Fibroblast of lung (primary cell): ENCODE data around the gene WNT3. TPM values are rescaled to one million over a fixed set of nuclear protein-coding genes. Genes with fewer than 3 reads are reported as not detected.

Experiments used
- DNase-seq, 2 donors: peaks; one replicate each; pipeline versions ENCODE4 v3.0.0 to v3.0.0-alpha.2; 2010; ENCODE audit warnings: low read depth in 2 of 2
- H2AFZ ChIP-seq: 2 replicates; pipeline ENCODE4 v1.5.1; 2012; ENCODE audit warnings: low read length, control low read depth, inconsistent platforms
- H3K27ac ChIP-seq: 2 replicates; pipeline ENCODE4 v1.5.1; 2011; ENCODE audit warnings: low read length, control low read depth; ENCODE audit not compliant: insufficient read depth
- H3K27me3 ChIP-seq: 2 replicates; pipeline ENCODE4 v1.5.1; 2011; ENCODE audit warnings: mild to moderate bottlenecking, low read length; ENCODE audit not compliant: control insufficient read depth, insufficient read depth
- H3K36me3 ChIP-seq: 2 replicates; pipeline ENCODE4 v1.5.1; 2011; ENCODE audit warnings: low read length; ENCODE audit not compliant: control insufficient read depth, insufficient read depth
- H3K4me1 ChIP-seq: 2 replicates; pipeline ENCODE4 v1.5.1; 2011; ENCODE audit warnings: low read length; ENCODE audit not compliant: control insufficient read depth, insufficient read depth; ENCODE audit errors: extremely low read depth
- H3K4me2 ChIP-seq: 2 replicates; pipeline ENCODE4 v1.5.1; 2011; ENCODE audit warnings: low read length, control low read depth; ENCODE audit not compliant: insufficient read depth; ENCODE audit errors: extremely low read depth
- H3K4me3 ChIP-seq, 4 experiments: fragments of 200-600 bp in 1 of 4; sonication (generic) in 1 of 4; replicated peaks in 1 of 4; 2 replicates each; pipeline ENCODE4 v1.5.1; 2011 to 2016; ENCODE audit warnings: low read length in 4 of 4, low read depth in 3 of 4, mild to moderate bottlenecking in 3 of 4, control low read depth in 2 of 4, inconsistent platforms in 1 of 4, mixed read lengths in 1 of 4; ENCODE audit not compliant: insufficient read depth in 1 of 4; ENCODE audit errors: control extremely low read depth in 1 of 4
- H3K79me2 ChIP-seq: 2 replicates; pipeline ENCODE4 v1.5.1; 2012; ENCODE audit warnings: mild to moderate bottlenecking, low read length, inconsistent platforms; ENCODE audit not compliant: control insufficient read depth, insufficient read depth
- H3K9ac ChIP-seq: 2 replicates; pipeline ENCODE4 v1.5.1; 2011; ENCODE audit warnings: mild to moderate bottlenecking, low read length, control low read depth; ENCODE audit not compliant: insufficient read depth
- H3K9me3 ChIP-seq: 2 replicates; pipeline ENCODE4 v1.5.1; 2012; ENCODE audit warnings: low read depth, low read length; ENCODE audit not compliant: control insufficient read depth, insufficient read depth
- H4K20me1 ChIP-seq: 2 replicates; pipeline ENCODE4 v1.5.1; 2011; ENCODE audit warnings: low read length; ENCODE audit not compliant: control insufficient read depth, insufficient read depth; ENCODE audit errors: extremely low read depth
- EZH2 ChIP-seq: IDR thresholded peaks from 2 replicates; pipeline ENCODE4 v1.5.1; 2012; ENCODE audit warnings: low read length, control low read depth, mild to moderate bottlenecking; ENCODE audit errors: missing control alignments
- polyA plus RNA-seq, 2 donors: library from polyadenylated mRNA; depleted of rRNA in 1 of 2; stranded (reverse) in 1 of 2; unstranded in 1 of 2; fragments of >200 nt; gene quantifications; 2 replicates each; pipeline ENCODE4 v1.2.1, GENCODE V29; 2011 to 2012; ENCODE audit warnings: missing spikeins in 1 of 2
- total RNA-seq: library from RNA; depleted of rRNA; stranded (reverse); fragments of >200 nt; gene quantifications from 2 replicates; pipeline ENCODE4 v1.2.1, GENCODE V29; 2014
- TF ChIP-seq, protein P1 (sequence below), 2 donors: IDR thresholded peaks in 1 of 2; conservative IDR thresholded peaks in 1 of 2; 1 replicate in 1 of 2; 2 replicates in 1 of 2; pipeline ENCODE4 v1.5.1; 2011 to 2012; ENCODE audit warnings: low read length in 2 of 2, control low read depth in 1 of 2, inconsistent platforms in 1 of 2, low read depth in 1 of 2, mild to moderate bottlenecking in 1 of 2

The WNT3 gene
- total and polyA plus RNA-seq, 2 donors (not counting 1 experiment from before 2014, with no cell fraction given), result 1.3 to 1.5 TPM

DNA sequence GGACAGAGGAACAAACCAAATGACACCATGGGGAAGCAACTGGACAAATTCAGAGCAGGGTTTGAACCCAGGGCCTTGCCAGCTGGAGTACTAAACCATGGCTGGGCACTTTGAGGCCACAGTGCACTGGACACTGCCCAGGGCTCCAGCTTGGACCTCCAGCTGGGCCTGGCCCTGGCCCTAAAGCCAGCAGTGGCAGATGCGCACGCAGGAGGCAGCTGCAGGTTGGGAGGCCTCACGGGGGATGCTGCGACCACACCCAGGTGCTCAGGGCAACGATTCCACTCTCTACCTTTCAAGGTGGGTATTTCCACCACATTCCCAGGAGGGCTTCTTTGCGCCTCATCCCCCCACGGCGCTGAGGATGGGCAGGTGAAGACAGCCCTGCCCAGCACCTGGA lies 28.9 kb downstream of the WNT3 start:
- DNase-seq, result no peak
- H3K4me2 ChIP-seq, result no peak overlapping the region
- TF ChIP-seq EZH2, result no peak
- TF ChIP-seq, protein P1, sequence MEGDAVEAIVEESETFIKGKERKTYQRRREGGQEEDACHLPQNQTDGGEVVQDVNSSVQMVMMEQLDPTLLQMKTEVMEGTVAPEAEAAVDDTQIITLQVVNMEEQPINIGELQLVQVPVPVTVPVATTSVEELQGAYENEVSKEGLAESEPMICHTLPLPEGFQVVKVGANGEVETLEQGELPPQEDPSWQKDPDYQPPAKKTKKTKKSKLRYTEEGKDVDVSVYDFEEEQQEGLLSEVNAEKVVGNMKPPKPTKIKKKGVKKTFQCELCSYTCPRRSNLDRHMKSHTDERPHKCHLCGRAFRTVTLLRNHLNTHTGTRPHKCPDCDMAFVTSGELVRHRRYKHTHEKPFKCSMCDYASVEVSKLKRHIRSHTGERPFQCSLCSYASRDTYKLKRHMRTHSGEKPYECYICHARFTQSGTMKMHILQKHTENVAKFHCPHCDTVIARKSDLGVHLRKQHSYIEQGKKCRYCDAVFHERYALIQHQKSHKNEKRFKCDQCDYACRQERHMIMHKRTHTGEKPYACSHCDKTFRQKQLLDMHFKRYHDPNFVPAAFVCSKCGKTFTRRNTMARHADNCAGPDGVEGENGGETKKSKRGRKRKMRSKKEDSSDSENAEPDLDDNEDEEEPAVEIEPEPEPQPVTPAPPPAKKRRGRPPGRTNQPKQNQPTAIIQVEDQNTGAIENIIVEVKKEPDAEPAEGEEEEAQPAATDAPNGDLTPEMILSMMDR (conservative IDR thresholded peaks at IDR 0.05 in 1 of 2, IDR thresholded peaks at IDR 0.05 in 1 of 2; ENCODE audit: low read depth in 1 of 2, low read length in 2 of 2), result no peak
- peaks cover 12% of the 10 kb centered on the region for H3K27me3 ChIP-seq
- H3K36me3 ChIP-seq, result no peaks in the 10 kb centered on the region
- H3K27ac ChIP-seq, result no peak overlapping the region
- H2AFZ ChIP-seq, result no peak overlapping the region
- H3K9me3 ChIP-seq, result no peaks in the 10 kb centered on the region
- no peaks in the 10 kb centered on the region for H3K4me1 ChIP-seq
- H3K4me3 ChIP-seq, result no peak overlapping the region
- H3K9ac ChIP-seq, result no peak overlapping the region
- no peaks in the 10 kb centered on the region for H4K20me1 ChIP-seq
- H3K79me2 ChIP-seq, result no peaks in the 10 kb centered on the region

DNA sequence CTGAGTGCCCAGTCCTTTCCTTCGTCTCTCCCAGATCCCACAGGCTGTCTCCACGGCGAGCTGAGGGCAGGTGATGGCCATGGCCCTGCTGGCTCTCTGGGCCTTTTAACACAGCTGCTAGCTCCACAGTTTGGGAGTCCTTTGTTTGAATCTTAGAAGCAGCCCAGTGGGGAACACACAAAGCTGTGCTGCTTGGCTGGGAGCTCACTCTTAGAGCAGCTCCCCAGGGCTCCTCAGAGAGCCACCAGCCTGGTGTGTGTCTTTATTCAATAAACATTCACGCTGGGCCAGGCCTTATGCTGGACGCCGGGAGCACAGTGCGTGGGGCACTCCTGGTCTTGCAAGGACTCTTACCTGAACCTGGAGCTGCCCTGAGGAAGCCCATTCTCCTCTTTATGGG lies 29.7 kb downstream of the WNT3 start:
- no peak for DNase-seq
- Histone ChIP-seq H2AFZ (no peak overlapping the region), H3K36me3 (no peaks in the 10 kb centered on the region), H3K9me3 (no peaks in the 10 kb centered on the region), H3K9ac (no peak overlapping the region), H3K79me2 (no peaks in the 10 kb centered on the region), H3K27me3 (peaks cover 6% of the 10 kb centered on the region), H3K27ac (no peak overlapping the region), H3K4me3 (no peak overlapping the region), H4K20me1 (no peaks in the 10 kb centered on the region), H3K4me1 (no peaks in the 10 kb centered on the region), H3K4me2 (no peak overlapping the region)
- no peak for TF ChIP-seq EZH2
- TF ChIP-seq, protein P1 (conservative IDR thresholded peaks at IDR 0.05 in 1 of 2, IDR thresholded peaks at IDR 0.05 in 1 of 2; ENCODE audit: low read depth in 1 of 2, low read length in 2 of 2), result no peak

DNA sequence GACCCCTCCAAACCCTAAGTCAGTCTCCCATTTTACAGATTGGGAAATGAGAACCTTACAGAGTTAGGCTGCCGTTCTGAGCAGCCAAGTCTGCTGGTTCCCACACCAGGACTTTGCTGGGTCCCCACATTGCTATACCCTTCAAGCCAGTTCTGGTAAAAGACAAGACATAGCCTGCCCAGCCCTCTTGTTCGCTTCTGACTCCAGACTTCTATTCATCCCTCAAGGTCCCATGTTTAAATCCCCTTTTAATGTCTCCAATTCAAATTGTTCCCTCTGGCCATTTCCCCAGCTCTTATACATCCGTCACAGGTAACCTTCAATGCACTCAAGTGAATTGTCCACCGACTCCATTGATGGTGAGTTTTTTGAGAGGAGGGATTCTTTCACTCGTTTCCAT lies 30.2 kb downstream of the WNT3 start:
- Histone ChIP-seq H3K9ac (no peak overlapping the region), H2AFZ (no peak overlapping the region), H3K36me3 (no peaks in the 10 kb centered on the region), H3K9me3 (no peaks in the 10 kb centered on the region), H3K79me2 (no peaks in the 10 kb centered on the region), H3K4me2 (no peak overlapping the region), H3K4me3 (no peak overlapping the region), H3K27me3 (peaks cover 2% of the 10 kb centered on the region), H4K20me1 (no peaks in the 10 kb centered on the region), H3K4me1 (no peaks in the 10 kb centered on the region), H3K27ac (no peak overlapping the region)
- TF ChIP-seq EZH2, result no peak
- TF ChIP-seq, protein P1 (conservative IDR thresholded peaks at IDR 0.05 in 1 of 2, IDR thresholded peaks at IDR 0.05 in 1 of 2; ENCODE audit: low read depth in 1 of 2, low read length in 2 of 2), result no peak
- no peak for DNase-seq
